ENCODE data around the gene TBC1D8.

The TBC1D8 gene

GRCh38 chr2:101148777-101149176 is 2.4 kb downstream of the TBC1D8 start:
- no peak overlapping the region for H3K4me3 ChIP-seq (ENCODE audit: control insufficient read depth, low read depth, low read length)
- TF ChIP-seq CTCF (IDR thresholded peaks at IDR 0.05; ENCODE audit: control insufficient read depth, insufficient read depth, low read depth, low read length, missing control alignments), result no peak
- DNase-seq (ENCODE audit: low read depth), result no peak

- no peak overlapping the region for H3K4me3 ChIP-seq (ENCODE audit: control insufficient read depth, low read depth, low read length)
- no peak for DNase-seq (ENCODE audit: low read depth)
- TF ChIP-seq CTCF (IDR thresholded peaks at IDR 0.05; ENCODE audit: control insufficient read depth, insufficient read depth, low read depth, low read length, missing control alignments), result no peak
Observed at GRCh38 chr2:101147971-101148370, 3.2 kb downstream of the TBC1D8 start.

- no peak for DNase-seq (ENCODE audit: low read depth)
- H3K4me3 ChIP-seq (ENCODE audit: control insufficient read depth, low read depth, low read length), result no peak overlapping the region
- TF ChIP-seq CTCF (IDR thresholded peaks at IDR 0.05; ENCODE audit: control insufficient read depth, insufficient read depth, low read depth, low read length, missing control alignments), result no peak
Observed at GRCh38 chr2:101147062-101147461, 4.1 kb downstream of the TBC1D8 start.

- no peak for DNase-seq (ENCODE audit: low read depth)
- no peak overlapping the region for H3K4me3 ChIP-seq (ENCODE audit: control insufficient read depth, low read depth, low read length)
- no peak for TF ChIP-seq CTCF (IDR thresholded peaks at IDR 0.05; ENCODE audit: control insufficient read depth, insufficient read depth, low read depth, low read length, missing control alignments)
Observed at GRCh38 chr2:101146535-101146934, 4.6 kb downstream of the TBC1D8 start.

- no peak for DNase-seq (ENCODE audit: low read depth)
Observed at GRCh38 chr2:101145406-101145805, 5.8 kb downstream of the TBC1D8 start.

GRCh38 chr2:101142163-101142562 is 9.0 kb downstream of the TBC1D8 start:
- no peak for TF ChIP-seq CTCF (IDR thresholded peaks at IDR 0.05; ENCODE audit: control insufficient read depth, insufficient read depth, low read depth, low read length, missing control alignments)
- H3K4me3 ChIP-seq (ENCODE audit: control insufficient read depth, low read depth, low read length), result no peak overlapping the region
- DNase-seq (ENCODE audit: low read depth), result no peak

More at GRCh38 chr2:101145406-101145805, 5.8 kb downstream of the TBC1D8 start:
- no peak for TF ChIP-seq CTCF (IDR thresholded peaks at IDR 0.05; ENCODE audit: control insufficient read depth, insufficient read depth, low read depth, low read length, missing control alignments)
- no peak overlapping the region for H3K4me3 ChIP-seq (ENCODE audit: control insufficient read depth, low read depth, low read length)
